Measurements from ENCODE around the gene ALAS1. TPM values are rescaled to one million over a fixed set of nuclear protein-coding genes. Genes with fewer than 3 reads are reported as not detected.

Gene ALAS1
- total and polyA plus RNA-seq, 2 donors (not counting 1 experiment from before 2014, with no cell fraction given): 26.1 to 30.2 TPM

- Mint-ChIP-seq H3K27ac (peak overlapping the region; percentile 99), H3K4me3 (no peak overlapping the region), H3K4me1 (peaks cover 65% of the 10 kb centered on the region), H3K27me3 (no peaks in the 10 kb centered on the region), H3K9me3 (ENCODE audit: insufficient read depth) (no peaks in the 10 kb centered on the region)
- ChIA-PET POLR2A (interaction anchor here (3.8 kb wide), 1 partner anchor 10 kb away, joined by 28 read pairs; the partner anchor contains the start of gene TWF2), CTCF (interaction anchor here (1.4 to 12.3 kb wide), 2 partner anchors 57 to 73 kb away, joined by 3 to 265 read pairs; partner anchors contain the start of genes GLYCTK, POC1A and WDR82)
- no peaks in the 10 kb centered on the region for H3K9me3 ChIP-seq (ENCODE audit: control extremely low read depth in 1 of 3, control insufficient read depth in 2 of 3, insufficient read depth in 1 of 3, low read length in 2 of 3)
- intact Hi-C loops (cut with micrococcal nuclease): loop anchor here (5.0 to 10.0 kb wide), 2 partner anchors 173 to 230 kb away; partner anchors contain the start of genes DUSP7 and NISCH
- H3K4me2 ChIP-seq (replicated peaks; ENCODE audit: low read depth, low read length, poor library complexity, severe bottlenecking): no peak overlapping the region
- TF ChIP-seq EZH2 (IDR thresholded peaks at IDR 0.05; ENCODE audit: borderline replicate concordance, insufficient read depth, low read depth, low read length, poor library complexity, severe bottlenecking): no peak
- TF ChIP-seq, protein P1, sequence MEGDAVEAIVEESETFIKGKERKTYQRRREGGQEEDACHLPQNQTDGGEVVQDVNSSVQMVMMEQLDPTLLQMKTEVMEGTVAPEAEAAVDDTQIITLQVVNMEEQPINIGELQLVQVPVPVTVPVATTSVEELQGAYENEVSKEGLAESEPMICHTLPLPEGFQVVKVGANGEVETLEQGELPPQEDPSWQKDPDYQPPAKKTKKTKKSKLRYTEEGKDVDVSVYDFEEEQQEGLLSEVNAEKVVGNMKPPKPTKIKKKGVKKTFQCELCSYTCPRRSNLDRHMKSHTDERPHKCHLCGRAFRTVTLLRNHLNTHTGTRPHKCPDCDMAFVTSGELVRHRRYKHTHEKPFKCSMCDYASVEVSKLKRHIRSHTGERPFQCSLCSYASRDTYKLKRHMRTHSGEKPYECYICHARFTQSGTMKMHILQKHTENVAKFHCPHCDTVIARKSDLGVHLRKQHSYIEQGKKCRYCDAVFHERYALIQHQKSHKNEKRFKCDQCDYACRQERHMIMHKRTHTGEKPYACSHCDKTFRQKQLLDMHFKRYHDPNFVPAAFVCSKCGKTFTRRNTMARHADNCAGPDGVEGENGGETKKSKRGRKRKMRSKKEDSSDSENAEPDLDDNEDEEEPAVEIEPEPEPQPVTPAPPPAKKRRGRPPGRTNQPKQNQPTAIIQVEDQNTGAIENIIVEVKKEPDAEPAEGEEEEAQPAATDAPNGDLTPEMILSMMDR (IDR thresholded peaks at IDR 0.05): no peak
- peaks cover 3 to 60% of the 10 kb centered on the region in 2 experiments for H3K36me3 ChIP-seq (replicated peaks in 1 of 2; ENCODE audit: control extremely low read depth in 1 of 2, control insufficient read depth in 1 of 2, extremely low read depth in 1 of 2, insufficient read depth in 2 of 2, low read length in 1 of 2)
- H4K20me1 ChIP-seq (ENCODE audit: control insufficient read depth, insufficient read depth, low read length, poor library complexity, severe bottlenecking): peaks cover 29% of the 10 kb centered on the region
- H3K4me3 ChIP-seq (ENCODE audit: control extremely low read depth in 1 of 5, extremely low read depth in 1 of 5, insufficient read depth in 1 of 5, low read depth in 2 of 5, low read length in 4 of 5): no peak overlapping the region
- no peak overlapping the region for H3K27ac ChIP-seq (ENCODE audit: low read length in 2 of 2)
- no peak overlapping the region for H2AFZ ChIP-seq (ENCODE audit: insufficient read depth, low read depth, low read length, poor library complexity, severe bottlenecking)
- DNase-seq: no peak
- H3K79me2 ChIP-seq (ENCODE audit: control insufficient read depth, insufficient read depth, low read length): peaks cover 55% of the 10 kb centered on the region
- WGBS (ENCODE audit: insufficient coverage): 89% methylated on average over 5 of the region's 7 CpGs
- no peak overlapping the region for H3K9ac ChIP-seq (ENCODE audit: low read length)
- H3K4me1 ChIP-seq (ENCODE audit: control insufficient read depth in 2 of 2, insufficient read depth in 2 of 2, low read length in 2 of 2): peaks cover 42 to 64% of the 10 kb centered on the region in 2 donors
- ATAC-seq (ENCODE audit: low read depth): no peak
- no peaks in the 10 kb centered on the region for H3K27me3 ChIP-seq (replicated peaks in 1 of 4; ENCODE audit: control extremely low read depth in 1 of 4, control insufficient read depth in 3 of 4, insufficient read depth in 4 of 4, low read length in 3 of 4)
Measured at GRCh38 chr3:52227766-52228165, 29.8 kb downstream of the ALAS1 start.

GRCh38 chr3:52228266-52228665, 30.3 kb downstream of the ALAS1 start:
- no peak overlapping the region for H3K27ac ChIP-seq (ENCODE audit: low read length in 2 of 2)
- peaks cover 41 to 64% of the 10 kb centered on the region in 2 donors for H3K4me1 ChIP-seq (ENCODE audit: control insufficient read depth in 2 of 2, insufficient read depth in 2 of 2, low read length in 2 of 2)
- H3K4me3 ChIP-seq (ENCODE audit: control extremely low read depth in 1 of 5, extremely low read depth in 1 of 5, insufficient read depth in 1 of 5, low read depth in 2 of 5, low read length in 4 of 5): no peak overlapping the region
- intact Hi-C loops (cut with micrococcal nuclease): loop anchor here (5.0 to 10.0 kb wide), 2 partner anchors 173 to 229 kb away; partner anchors contain the start of genes DUSP7 and NISCH
- no peaks in the 10 kb centered on the region for H3K9me3 Mint-ChIP-seq (ENCODE audit: insufficient read depth)
- no peaks in the 10 kb centered on the region for H3K9me3 ChIP-seq (ENCODE audit: control extremely low read depth in 1 of 3, control insufficient read depth in 2 of 3, insufficient read depth in 1 of 3, low read length in 2 of 3)
- no peak overlapping the region for H3K4me2 ChIP-seq (replicated peaks; ENCODE audit: low read depth, low read length, poor library complexity, severe bottlenecking)
- CTCF ChIA-PET: interaction anchor here (1.4 to 18.5 kb wide), 3 partner anchors 6 to 111 kb away, joined by 7 to 237 read pairs (median 135); partner anchors contain the start of gene TLR9
- H3K4me1 Mint-ChIP-seq: peaks cover 61% of the 10 kb centered on the region
- H3K27me3 Mint-ChIP-seq: no peaks in the 10 kb centered on the region
- POLR2A ChIA-PET: interaction anchor here (1.1 kb wide), 1 partner anchor 60 kb away, joined by 3 read pairs; the partner anchor contains the start of gene GLYCTK
- H3K27ac Mint-ChIP-seq: peak overlapping the region; percentile 99
- H3K4me3 Mint-ChIP-seq: no peak overlapping the region
- no peak for DNase-seq
- ATAC-seq (ENCODE audit: low read depth): no peak
- 100% methylated on average over 2 of the region's 10 CpGs for WGBS (ENCODE audit: insufficient coverage)
- H3K36me3 ChIP-seq (replicated peaks in 1 of 2; ENCODE audit: control extremely low read depth in 1 of 2, control insufficient read depth in 1 of 2, extremely low read depth in 1 of 2, insufficient read depth in 2 of 2, low read length in 1 of 2): peaks cover 3 to 60% of the 10 kb centered on the region in 2 experiments
- H2AFZ ChIP-seq (ENCODE audit: insufficient read depth, low read depth, low read length, poor library complexity, severe bottlenecking): no peak overlapping the region
- TF ChIP-seq, protein P1 (IDR thresholded peaks at IDR 0.05): no peak
- TF ChIP-seq EZH2 (IDR thresholded peaks at IDR 0.05; ENCODE audit: borderline replicate concordance, insufficient read depth, low read depth, low read length, poor library complexity, severe bottlenecking): no peak
- peaks cover 34% of the 10 kb centered on the region for H4K20me1 ChIP-seq (ENCODE audit: control insufficient read depth, insufficient read depth, low read length, poor library complexity, severe bottlenecking)
- H3K79me2 ChIP-seq (ENCODE audit: control insufficient read depth, insufficient read depth, low read length): peaks cover 55% of the 10 kb centered on the region
- H3K9ac ChIP-seq (ENCODE audit: low read length): no peak overlapping the region
- no peaks in the 10 kb centered on the region for H3K27me3 ChIP-seq (replicated peaks in 1 of 4; ENCODE audit: control extremely low read depth in 1 of 4, control insufficient read depth in 3 of 4, insufficient read depth in 4 of 4, low read length in 3 of 4)

Measured in B cell (primary cell).